IPS DF 4.7 (cell line): Measurements from ENCODE around the gene KRTAP10-7.
"Not testable (repeated sequence)": the region's sequence is repeated elsewhere in the genome, so short reads cannot be mapped to it uniquely, and the experiment has no call there.

Experiments used
- DNase-seq: peaks from one replicate; pipeline ENCODE4 v3.0.0-alpha.2; 2013; ENCODE audit warnings: low spot score; ENCODE audit errors: extremely low read depth

KRTAP10-7 gene

GRCh38 chr21:44610157-44610843, 9.9 kb downstream of the KRTAP10-7 start:
- not testable (repeated sequence) for DNase-seq

DNA sequence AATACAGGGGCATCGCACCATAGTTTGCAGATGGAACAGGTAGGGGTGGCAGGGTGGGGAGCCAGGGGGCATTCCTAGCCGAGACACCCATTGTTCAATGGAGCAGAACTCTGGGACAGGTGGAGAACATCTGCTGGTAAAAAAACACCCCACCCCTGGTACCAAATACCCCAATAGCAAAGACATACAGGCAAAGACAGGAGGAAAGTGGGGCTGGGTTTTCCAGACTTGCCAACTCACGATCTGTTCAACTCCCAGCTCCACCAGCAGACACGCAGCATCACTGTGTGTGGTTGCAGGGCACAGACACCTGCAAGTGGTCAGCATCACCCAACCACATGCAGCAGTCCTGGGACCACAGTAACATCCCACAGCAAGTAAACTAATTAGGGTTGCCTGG, 11.2 kb downstream of the KRTAP10-7 start:
- no peak for DNase-seq

- DNase-seq: no peak
Measured at GRCh38 chr21:44612029-44612486, 11.7 kb downstream of the KRTAP10-7 start, which contains the start of gene KRTAP10-8. Gene KRTAP10-8 (plus strand): TSS chr21:44612079. CDS start chr21:44612101, 22 bp downstream.

DNA sequence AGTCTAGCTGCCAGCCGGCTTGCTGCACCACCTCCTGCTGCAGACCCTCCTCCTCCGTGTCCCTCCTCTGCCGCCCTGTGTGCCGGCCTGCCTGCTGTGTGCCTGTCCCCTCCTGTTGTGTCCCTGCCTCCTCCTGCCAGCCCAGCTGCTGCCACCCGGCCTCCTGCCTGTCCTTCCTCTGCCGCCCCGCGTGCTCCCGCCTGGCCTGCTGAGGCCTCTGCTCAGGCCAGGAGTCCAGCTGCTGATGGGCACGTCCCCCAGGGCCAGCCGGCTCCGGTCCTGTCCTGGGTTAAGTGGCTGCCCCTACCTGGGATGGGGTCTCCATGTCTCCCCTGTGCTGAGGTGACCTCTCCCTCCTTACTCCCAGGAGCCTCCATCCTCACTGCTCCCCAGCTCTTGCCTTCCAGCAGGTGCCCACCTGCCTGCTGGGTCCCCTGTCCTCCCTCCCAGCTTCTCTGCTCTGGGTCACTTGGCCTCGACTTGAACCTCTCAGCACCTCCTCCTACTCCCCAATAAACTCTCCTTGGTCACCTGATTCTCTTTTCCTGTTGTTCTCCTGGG, 12.4 kb downstream of the KRTAP10-7 start:
- DNase-seq: no peak

DNA sequence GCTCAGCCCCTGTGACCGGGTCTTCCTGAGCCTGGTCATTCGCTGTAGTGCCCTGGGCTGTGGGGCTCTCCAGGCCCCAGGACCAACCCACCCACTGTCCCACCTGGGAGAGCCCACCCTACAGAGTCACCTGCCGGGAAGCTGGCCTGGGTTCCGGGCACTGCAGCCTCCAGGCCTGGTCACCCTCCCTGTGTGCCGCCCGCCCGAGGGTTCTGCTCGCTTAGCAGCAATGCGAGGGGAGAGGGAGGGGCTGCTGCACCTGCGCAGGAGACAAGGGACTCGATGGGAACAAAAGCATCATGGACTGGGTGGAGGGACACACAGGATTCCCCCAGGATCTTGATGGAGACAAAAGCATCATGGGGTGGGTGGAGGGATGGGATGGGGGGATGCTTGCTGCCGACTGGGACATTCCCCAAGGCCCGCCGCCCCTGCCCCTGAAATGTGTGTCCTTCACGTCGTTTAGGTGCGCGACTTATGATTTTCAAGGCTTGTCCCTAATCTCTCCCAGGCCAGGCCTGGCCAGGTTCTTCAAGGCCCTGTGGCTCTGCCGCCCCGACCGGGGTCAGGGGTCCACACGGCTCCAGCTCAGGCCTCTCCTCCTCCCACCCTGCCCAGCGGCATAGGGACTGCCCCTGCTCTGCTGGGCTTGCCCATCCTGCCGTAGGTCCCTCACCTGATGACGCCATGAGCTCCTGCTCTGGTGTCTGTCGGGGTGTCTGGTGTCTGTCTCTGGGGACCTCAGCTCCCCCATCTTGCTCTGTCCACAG, 13.2 kb downstream of the KRTAP10-7 start:
- DNase-seq: no peak

DNA sequence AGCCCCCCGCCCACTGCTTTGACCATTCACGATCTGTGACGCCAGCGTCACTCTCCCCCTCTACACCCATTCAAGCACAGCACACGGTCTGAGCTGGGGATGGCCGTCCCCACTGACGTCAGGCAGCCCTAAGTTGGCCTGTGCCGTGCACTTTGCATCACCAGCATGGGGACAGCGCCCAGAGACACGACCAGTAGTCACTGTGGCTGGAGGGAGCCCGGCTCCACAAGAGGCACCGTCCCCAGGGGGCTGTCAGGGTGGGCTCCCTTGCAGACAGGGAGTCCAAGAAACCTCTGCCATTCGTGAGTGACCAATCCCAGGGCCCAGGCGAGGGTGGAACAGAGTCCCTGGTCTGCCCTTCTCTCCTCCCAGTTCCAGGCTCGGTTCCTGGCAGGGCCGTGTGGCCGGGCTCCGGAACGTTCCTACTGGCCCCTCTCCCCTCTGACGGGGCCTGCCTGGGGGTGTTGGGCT, 13.8 kb downstream of the KRTAP10-7 start:
- DNase-seq: no peak

- no peak for DNase-seq
Measured at GRCh38 chr21:44614961-44615391, 14.6 kb downstream of the KRTAP10-7 start.

- no peak for DNase-seq
Measured at GRCh38 chr21:44615466-44615865, 15.1 kb downstream of the KRTAP10-7 start.

DNA sequence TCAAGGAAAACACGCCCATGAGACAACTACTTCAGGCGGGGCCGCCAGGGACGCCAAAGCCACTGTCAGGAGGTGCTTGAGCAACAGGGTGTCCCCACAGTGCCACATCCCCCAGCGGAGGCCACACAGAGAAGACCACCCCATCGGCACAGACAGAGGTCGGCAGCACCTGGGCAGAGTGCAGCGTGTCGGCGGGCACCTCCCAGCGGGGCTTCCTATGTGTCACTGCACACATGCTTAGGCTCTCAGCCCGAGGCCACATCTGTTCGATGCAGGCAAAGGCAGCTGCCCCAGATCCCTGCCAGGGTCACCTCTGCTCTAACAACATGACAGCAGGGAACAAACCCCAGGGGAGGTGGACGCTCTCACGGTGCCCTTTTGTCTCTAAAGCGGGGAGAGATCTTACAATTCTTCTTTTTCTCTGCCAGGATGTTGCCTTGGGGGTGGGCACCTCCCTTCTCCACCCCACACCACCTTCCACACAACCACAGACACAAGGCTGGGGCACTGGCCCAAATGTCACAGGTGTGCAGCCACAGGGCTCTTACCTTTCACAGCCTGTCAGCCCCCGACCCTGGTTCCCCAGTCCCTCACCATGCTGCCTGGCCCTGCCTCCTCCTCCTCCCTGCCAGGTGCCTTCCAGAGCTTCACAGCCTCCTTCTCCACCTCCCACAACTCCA, 15.7 kb downstream of the KRTAP10-7 start:
- DNase-seq: no peak

DNA sequence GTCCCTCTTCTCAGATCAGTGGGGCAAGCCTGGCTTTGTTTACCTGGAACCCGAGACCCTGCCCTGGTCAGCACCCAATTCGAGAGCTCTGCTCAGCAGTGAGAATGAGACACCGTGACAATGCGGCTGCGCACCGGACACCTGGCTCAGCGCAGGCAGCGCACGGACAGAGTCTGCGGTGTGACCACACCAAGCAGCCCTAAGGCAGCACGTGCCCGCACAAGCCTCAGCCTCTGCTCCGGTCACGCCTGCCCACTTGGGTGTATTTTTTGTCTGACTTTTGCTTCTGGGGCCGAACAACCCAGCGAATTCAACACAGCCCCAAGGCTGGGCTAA, 16.2 kb downstream of the KRTAP10-7 start:
- no peak for DNase-seq

- DNase-seq: no peak
Measured at GRCh38 chr21:44617071-44617501, 16.7 kb downstream of the KRTAP10-7 start.

GRCh38 chr21:44618504-44618903, 18.1 kb downstream of the KRTAP10-7 start:
- DNase-seq: no peak

DNA sequence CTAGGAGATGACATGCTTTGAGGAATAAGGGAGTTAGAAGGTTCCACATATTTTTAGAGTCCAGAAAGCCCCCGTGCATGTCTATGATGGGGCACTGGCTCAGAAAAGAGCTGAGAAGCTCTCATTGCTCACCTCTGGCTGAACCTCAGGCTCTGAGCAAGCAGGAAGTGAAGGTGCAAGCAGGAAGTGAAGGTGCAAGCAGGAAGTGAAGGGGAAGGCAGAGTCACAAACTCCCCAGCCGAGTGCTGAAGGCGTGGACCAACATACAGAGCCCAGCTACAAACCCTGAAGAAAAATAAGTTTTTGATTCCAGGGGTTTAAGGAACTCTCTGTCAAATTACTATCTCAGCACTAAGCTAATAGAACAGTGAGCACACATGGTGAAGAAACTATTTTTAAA, 18.5 kb downstream of the KRTAP10-7 start:
- no peak for DNase-seq

GRCh38 chr21:44619886-44620285, 19.5 kb downstream of the KRTAP10-7 start:
- DNase-seq: no peak

GRCh38 chr21:44623575-44623974, 23.2 kb downstream of the KRTAP10-7 start:
- no peak for DNase-seq

DNA sequence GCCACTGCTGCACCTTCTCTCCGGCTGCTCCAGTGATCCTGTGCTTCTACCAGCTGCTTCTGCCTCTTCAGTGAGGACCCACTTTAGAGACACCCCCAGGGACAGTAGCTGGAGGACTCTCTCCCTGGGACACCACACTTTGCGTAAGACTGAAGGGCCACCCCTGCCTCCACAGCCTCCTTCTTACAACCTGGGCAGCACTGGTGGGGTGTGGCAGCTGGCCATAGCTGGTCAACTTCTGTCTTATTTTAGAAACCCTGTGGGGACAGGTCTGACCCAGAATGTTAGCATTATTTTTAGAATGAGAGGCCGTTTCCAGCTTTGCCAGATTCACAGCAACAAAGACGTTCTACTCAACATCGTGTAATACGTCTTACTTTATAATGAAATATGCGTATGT, 25.4 kb downstream of the KRTAP10-7 start:
- DNase-seq: no peak

DNA sequence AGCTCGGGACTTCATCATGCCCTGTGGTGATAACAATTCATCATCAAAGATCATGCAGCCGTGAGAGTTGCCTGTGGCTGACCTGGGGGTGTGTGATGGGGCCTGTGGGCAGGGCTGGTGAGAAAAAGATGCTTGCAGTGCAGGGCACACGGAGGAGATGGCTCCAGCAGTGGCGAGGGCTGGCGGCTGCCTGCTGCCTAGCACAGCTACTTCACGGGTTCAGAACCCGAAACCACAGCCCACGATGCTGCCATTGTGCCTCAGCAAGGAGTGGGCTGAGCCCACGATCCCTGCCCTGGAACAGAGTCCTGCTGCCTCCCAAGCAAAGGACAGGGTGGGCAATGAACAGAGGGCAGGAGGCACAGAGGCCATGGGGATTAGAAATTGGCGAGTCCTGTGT, 25.9 kb downstream of the KRTAP10-7 start:
- DNase-seq: no peak

GRCh38 chr21:44626673-44627143, 26.3 kb downstream of the KRTAP10-7 start, which contains the start of gene KRTAP10-9:
Gene KRTAP10-9 (plus strand): TSS chr21:44627093. CDS start chr21:44627172, 79 bp downstream.
- no peak for DNase-seq

DNA sequence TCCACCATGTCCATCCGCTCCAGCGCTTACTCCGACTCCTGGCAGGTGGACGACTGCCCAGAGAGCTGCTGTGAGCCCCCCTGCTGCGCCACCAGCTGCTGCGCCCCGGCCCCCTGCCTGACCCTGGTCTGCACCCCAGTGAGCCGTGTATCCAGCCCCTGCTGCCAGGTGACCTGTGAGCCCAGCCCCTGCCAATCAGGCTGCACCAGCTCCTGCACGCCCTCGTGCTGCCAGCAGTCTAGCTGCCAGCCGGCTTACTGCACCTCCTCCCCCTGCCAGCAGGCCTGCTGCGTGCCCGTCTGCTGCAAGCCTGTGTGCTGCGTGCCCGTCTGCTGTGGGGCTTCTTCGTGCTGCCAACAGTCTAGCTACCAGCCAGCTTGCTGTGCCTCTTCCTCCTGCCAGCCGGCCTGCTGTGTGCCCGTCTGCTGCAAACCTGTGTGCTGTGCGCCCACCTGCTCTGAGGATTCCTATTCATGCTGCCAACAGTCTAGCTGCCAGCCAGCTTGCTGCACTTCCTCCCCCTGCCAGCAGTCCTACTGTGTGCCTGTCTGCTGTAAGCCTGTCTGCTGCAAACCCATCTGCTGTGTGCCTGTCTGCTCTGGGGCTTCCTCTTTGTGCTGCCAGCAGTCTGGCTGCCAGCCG, 26.9 kb downstream of the KRTAP10-7 start:
- not testable (repeated sequence) for DNase-seq

DNA sequence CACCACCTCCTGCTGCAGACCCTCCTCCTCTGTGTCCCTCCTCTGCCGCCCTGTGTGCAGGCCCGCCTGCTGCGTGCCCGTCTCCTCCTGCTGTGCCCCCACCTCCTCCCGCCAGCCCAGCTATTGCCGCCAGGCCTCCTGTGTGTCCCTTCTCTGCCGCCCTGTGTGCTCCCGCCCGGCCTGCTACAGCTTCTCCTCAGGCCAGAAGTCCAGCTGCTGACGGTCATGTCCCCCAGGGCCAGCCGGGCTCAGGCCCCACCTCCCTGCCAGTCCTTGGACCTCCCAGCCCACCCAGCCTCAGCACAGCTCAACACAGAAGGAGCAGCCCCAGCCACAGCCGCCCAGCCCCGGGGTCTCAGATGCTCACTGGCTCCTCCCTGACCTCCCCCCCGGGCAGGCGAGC, 27.4 kb downstream of the KRTAP10-7 start:
- DNase-seq: not testable (repeated sequence)
